ENCODE data around the gene DCUN1D1.

Gene DCUN1D1

GRCh38 chr3:182925330-182925943, 54.9 kb downstream of the DCUN1D1 start:
- H3K79me2 ChIP-seq (ENCODE audit: insufficient read depth, low read length): no peaks in the 10 kb centered on the region

GRCh38 chr3:182921665-182922355, 58.5 kb downstream of the DCUN1D1 start:
- Histone ChIP-seq H3K9ac (ENCODE audit: low read length) (no peak overlapping the region), H3K9me2 (replicated peaks; ENCODE audit: insufficient read depth, low read length) (no peaks in the 10 kb centered on the region), H3K36me3 (ENCODE audit: low read length) (no peaks in the 10 kb centered on the region), H4K20me1 (ENCODE audit: low read depth, low read length) (no peaks in the 10 kb centered on the region), H3K79me2 (ENCODE audit: insufficient read depth, low read length) (no peaks in the 10 kb centered on the region), H3F3A (ENCODE audit: insufficient read depth) (no peaks in the 10 kb centered on the region), H3K27ac (ENCODE audit: low read depth, low read length) (no peak overlapping the region), H3K4me2 (ENCODE audit: low read depth, low read length, poor library complexity, severe bottlenecking) (no peak overlapping the region), H3K9me3 (ENCODE audit: insufficient read depth, low read length) (no peaks in the 10 kb centered on the region), H2AFZ (ENCODE audit: low read depth, low read length, severe bottlenecking) (no peak overlapping the region), H3K4me3 (ENCODE audit: insufficient read depth, low read length, poor library complexity, severe bottlenecking) (no peak overlapping the region), H3K27me3 (ENCODE audit: low read length) (no peaks in the 10 kb centered on the region)
- TF ChIP-seq CTCF (IDR thresholded peaks at IDR 0.05; ENCODE audit: insufficient read depth, low read length, poor library complexity, severe bottlenecking): no peak
- no peak for TF ChIP-seq EZH2phosphoT487 (conservative IDR thresholded peaks at IDR 0.05; ENCODE audit: low read length)

More at GRCh38 chr3:182925330-182925943, 54.9 kb downstream of the DCUN1D1 start:
- Histone ChIP-seq H3K36me3 (ENCODE audit: low read length) (no peaks in the 10 kb centered on the region), H2AFZ (ENCODE audit: low read depth, low read length, severe bottlenecking) (no peak overlapping the region), H3K4me2 (ENCODE audit: low read depth, low read length, poor library complexity, severe bottlenecking) (no peak overlapping the region), H3K9me3 (ENCODE audit: insufficient read depth, low read length) (no peaks in the 10 kb centered on the region), H3F3A (ENCODE audit: insufficient read depth) (no peaks in the 10 kb centered on the region), H3K27me3 (ENCODE audit: low read length) (no peaks in the 10 kb centered on the region), H3K4me3 (ENCODE audit: insufficient read depth, low read length, poor library complexity, severe bottlenecking) (no peak overlapping the region), H4K20me1 (ENCODE audit: low read depth, low read length) (no peaks in the 10 kb centered on the region), H3K27ac (ENCODE audit: low read depth, low read length) (no peak overlapping the region), H3K9me2 (replicated peaks; ENCODE audit: insufficient read depth, low read length) (no peaks in the 10 kb centered on the region), H3K9ac (ENCODE audit: low read length) (no peak overlapping the region)
- TF ChIP-seq CTCF (IDR thresholded peaks at IDR 0.05; ENCODE audit: insufficient read depth, low read length, poor library complexity, severe bottlenecking) (no peak), EZH2phosphoT487 (conservative IDR thresholded peaks at IDR 0.05; ENCODE audit: low read length) (no peak)

- Histone ChIP-seq H3K4me2 (ENCODE audit: low read depth, low read length, poor library complexity, severe bottlenecking) (no peak overlapping the region), H3K27me3 (ENCODE audit: low read length) (no peaks in the 10 kb centered on the region), H4K20me1 (ENCODE audit: low read depth, low read length) (no peaks in the 10 kb centered on the region), H3K9me3 (ENCODE audit: insufficient read depth, low read length) (no peaks in the 10 kb centered on the region), H3F3A (ENCODE audit: insufficient read depth) (no peaks in the 10 kb centered on the region), H3K27ac (ENCODE audit: low read depth, low read length) (no peak overlapping the region), H2AFZ (ENCODE audit: low read depth, low read length, severe bottlenecking) (no peak overlapping the region), H3K36me3 (ENCODE audit: low read length) (peaks cover 6% of the 10 kb centered on the region; the same call in 1 of the 2 replicates), H3K79me2 (ENCODE audit: insufficient read depth, low read length) (no peaks in the 10 kb centered on the region), H3K9ac (ENCODE audit: low read length) (no peak overlapping the region), H3K9me2 (replicated peaks; ENCODE audit: insufficient read depth, low read length) (no peaks in the 10 kb centered on the region), H3K4me3 (ENCODE audit: insufficient read depth, low read length, poor library complexity, severe bottlenecking) (no peak overlapping the region)
- TF ChIP-seq EZH2phosphoT487 (conservative IDR thresholded peaks at IDR 0.05; ENCODE audit: low read length) (no peak), CTCF (IDR thresholded peaks at IDR 0.05; ENCODE audit: insufficient read depth, low read length, poor library complexity, severe bottlenecking) (no peak)
Measured at GRCh38 chr3:182920515-182921084, 59.7 kb downstream of the DCUN1D1 start.

Data from SU-DHL-6 (cell line).